Measurements from ENCODE around the gene MXI1. TPM values are rescaled to one million over a fixed set of nuclear protein-coding genes. Genes with fewer than 3 reads are reported as not detected.
"Not testable (repeated sequence)": the region's sequence is repeated elsewhere in the genome, so short reads cannot be mapped to it uniquely, and the experiment has no call there.

Gene MXI1
- total RNA-seq, 5 donors from 2014 or later (not counting 1 experiment from before 2014, with no cell fraction given), result 40.2 to 54.1 (median 44.4) TPM

DNA sequence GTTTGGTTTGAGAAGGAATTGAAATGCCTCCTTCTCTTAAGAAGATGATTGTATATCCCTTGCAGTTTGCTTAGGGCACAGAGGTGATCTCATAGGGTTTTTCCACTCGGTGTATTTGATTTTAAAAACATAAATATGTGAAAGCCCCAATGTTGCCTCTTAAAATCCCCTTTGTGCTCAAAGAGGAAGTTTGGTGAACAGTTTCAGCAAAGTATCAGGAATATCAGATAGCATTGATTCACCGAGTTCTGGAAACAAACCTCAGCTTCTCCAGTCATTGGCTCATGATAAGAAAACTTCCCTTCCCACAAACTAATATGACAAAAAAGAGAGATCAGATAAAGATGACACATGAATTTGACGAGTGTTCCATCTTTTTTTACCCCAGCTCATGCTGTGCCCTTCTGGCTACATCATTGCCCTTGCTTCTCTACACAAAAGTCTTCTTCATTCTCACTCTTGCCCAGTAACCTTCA is 117.4 kb downstream of the MXI1 start:
- no peak for DNase-seq
- H3K36me3 ChIP-seq (ENCODE audit: control insufficient read depth in 2 of 2, extremely low read depth in 1 of 2, insufficient read depth in 1 of 2, low read length in 1 of 2), result no peaks in the 10 kb centered on the region
- H3K36me3 Mint-ChIP-seq, result peaks cover 8% of the 10 kb centered on the region
- no peak overlapping the region for H3K27ac Mint-ChIP-seq
- H3K27me3 Mint-ChIP-seq, result peaks cover 0 to 1% of the 10 kb centered on the region in 2 donors
- H3K4me1 ChIP-seq (ENCODE audit: control insufficient read depth in 1 of 2, extremely low read depth in 1 of 2, insufficient read depth in 2 of 2, low read length in 2 of 2), result no peaks in the 10 kb centered on the region
- ChIA-PET POLR2A (interaction anchor here in 1 of 2 donors (0.6 kb wide), 1 partner anchor 194 kb away, joined by 3 read pairs; no protein-coding TSS in a partner anchor), CTCF (no interaction called here)
- H3K9me3 Mint-ChIP-seq, result peaks cover 4 to 18% (median 6%) of the 10 kb centered on the region in 3 donors
- H3K4me3 ChIP-seq (ENCODE audit: control insufficient read depth in 1 of 2, extremely low read depth in 1 of 2, low read length in 1 of 2), result no peak overlapping the region
- no peak for ATAC-seq (replicated peaks in 1 of 4)
- H3K27me3 ChIP-seq (replicated peaks in 1 of 2; ENCODE audit: control insufficient read depth in 2 of 2, extremely low read depth in 1 of 2, insufficient read depth in 2 of 2, low read length in 1 of 2), result peaks cover 0 to 3% of the 10 kb centered on the region in 2 experiments
- no peak overlapping the region for H3K4me3 Mint-ChIP-seq
- no peaks in the 10 kb centered on the region for H3K9me3 ChIP-seq
- no peak overlapping the region for H3K27ac ChIP-seq (ENCODE audit: low read length)
- H3K4me1 Mint-ChIP-seq, result peaks cover 0 to 8% (median 3%) of the 10 kb centered on the region in 3 donors
- WGBS (ENCODE audit: insufficient coverage), result 60% methylated on average over 1 of the region's 3 CpGs

DNA sequence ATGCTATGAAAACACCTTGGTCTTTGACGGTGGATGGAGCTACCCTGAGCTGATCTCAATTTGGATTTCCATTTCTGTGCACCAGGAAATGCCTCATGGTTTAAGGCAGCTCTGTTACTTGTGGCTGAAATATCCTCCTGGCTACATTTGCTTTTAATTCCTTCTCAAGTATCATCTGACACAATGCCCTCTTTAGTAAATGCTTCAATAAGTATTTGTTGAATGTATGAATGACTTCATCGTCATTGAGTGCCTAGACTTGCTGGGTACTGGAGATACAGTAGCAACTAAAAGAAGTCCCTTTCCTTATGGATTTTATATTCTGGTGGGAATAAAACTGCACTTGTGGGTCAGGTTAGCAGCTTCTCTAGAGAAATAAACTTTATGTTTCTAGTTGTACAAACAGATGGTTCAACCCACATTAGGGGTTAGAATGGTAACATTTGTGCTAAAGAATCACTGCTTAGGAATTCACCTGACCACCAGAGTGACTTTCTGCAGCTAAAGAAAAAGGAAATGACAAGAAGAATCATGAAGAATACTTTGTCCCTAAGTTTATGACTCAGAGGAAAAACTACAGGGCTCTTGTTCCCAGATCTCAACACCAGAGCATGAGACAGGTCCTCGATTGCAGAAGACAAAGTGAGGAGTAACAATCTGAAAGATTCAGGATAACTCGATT is 119.1 kb downstream of the MXI1 start:
- Mint-ChIP-seq H3K36me3 (peaks cover 12% of the 10 kb centered on the region), H3K9me3 (peaks cover 6 to 21% (median 10%) of the 10 kb centered on the region in 3 donors), H3K27me3 (peaks cover 0 to 1% of the 10 kb centered on the region in 2 donors), H3K27ac (no peak overlapping the region), H3K4me3 (no peak overlapping the region), H3K4me1 (peaks cover 0 to 8% (median 3%) of the 10 kb centered on the region in 3 donors)
- WGBS (ENCODE audit: insufficient coverage), result 50% methylated on average over 2 of the region's 4 CpGs
- Histone ChIP-seq H3K4me1 (ENCODE audit: control insufficient read depth in 1 of 2, extremely low read depth in 1 of 2, insufficient read depth in 2 of 2, low read length in 2 of 2) (no peaks in the 10 kb centered on the region), H3K36me3 (ENCODE audit: control insufficient read depth in 2 of 2, extremely low read depth in 1 of 2, insufficient read depth in 1 of 2, low read length in 1 of 2) (no peaks in the 10 kb centered on the region), H3K27ac (ENCODE audit: low read length) (no peak overlapping the region), H3K27me3 (replicated peaks in 1 of 2; ENCODE audit: control insufficient read depth in 2 of 2, extremely low read depth in 1 of 2, insufficient read depth in 2 of 2, low read length in 1 of 2) (peaks cover 0 to 3% of the 10 kb centered on the region in 2 experiments), H3K4me3 (ENCODE audit: control insufficient read depth in 1 of 2, extremely low read depth in 1 of 2, low read length in 1 of 2) (no peak overlapping the region), H3K9me3 (no peaks in the 10 kb centered on the region)
- no peak for DNase-seq
- ChIA-PET POLR2A (interaction anchor here in 1 of 2 donors (0.7 kb wide), 1 partner anchor 28 kb away, joined by 3 read pairs; no protein-coding TSS in a partner anchor), CTCF (no interaction called here)
- no peak for ATAC-seq (replicated peaks in 1 of 4)

DNA sequence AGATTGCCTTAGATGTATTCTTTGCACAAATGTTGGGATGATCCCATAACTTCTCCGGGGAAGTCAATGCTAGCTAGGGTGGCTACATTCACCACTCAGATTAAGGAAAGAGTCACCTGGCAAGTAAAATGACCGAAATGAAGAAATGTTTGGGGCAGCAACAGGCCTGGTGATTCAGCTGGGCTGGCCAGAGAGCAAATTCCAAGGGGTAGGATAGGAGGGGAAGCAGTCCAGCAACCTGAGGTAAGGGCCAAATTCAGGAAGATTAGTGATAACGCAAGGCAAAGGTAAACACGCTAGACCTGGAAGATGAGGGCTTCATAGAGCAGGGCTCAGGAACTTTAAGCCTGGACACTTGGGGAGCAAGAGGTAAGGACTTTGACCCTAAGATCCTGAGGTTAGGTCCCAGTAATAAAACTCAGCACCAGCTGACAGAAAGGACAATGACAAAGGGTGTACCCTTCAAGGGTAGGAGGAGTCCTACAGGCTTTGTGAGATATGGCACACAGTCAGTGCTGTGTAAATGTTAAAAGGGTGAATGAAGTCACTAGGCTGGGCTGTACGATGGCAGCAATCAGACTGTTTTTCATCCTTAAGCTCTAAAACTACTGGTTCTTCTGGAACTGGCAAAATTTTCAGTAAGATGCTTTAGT is 120.0 kb downstream of the MXI1 start:
- no peak overlapping the region for H3K4me3 Mint-ChIP-seq
- Histone ChIP-seq H3K36me3 (ENCODE audit: control insufficient read depth in 2 of 2, extremely low read depth in 1 of 2, insufficient read depth in 1 of 2, low read length in 1 of 2) (no peaks in the 10 kb centered on the region), H3K27ac (ENCODE audit: low read length) (no peak overlapping the region), H3K27me3 (replicated peaks in 1 of 2; ENCODE audit: control insufficient read depth in 2 of 2, extremely low read depth in 1 of 2, insufficient read depth in 2 of 2, low read length in 1 of 2) (peaks cover 0 to 3% of the 10 kb centered on the region in 2 experiments), H3K4me3 (ENCODE audit: control insufficient read depth in 1 of 2, extremely low read depth in 1 of 2, low read length in 1 of 2) (no peak overlapping the region), H3K4me1 (ENCODE audit: control insufficient read depth in 1 of 2, extremely low read depth in 1 of 2, insufficient read depth in 2 of 2, low read length in 2 of 2) (no peaks in the 10 kb centered on the region), H3K9me3 (no peaks in the 10 kb centered on the region)
- H3K27ac Mint-ChIP-seq, result no peak overlapping the region
- peaks cover 4 to 17% (median 6%) of the 10 kb centered on the region in 3 donors for H3K9me3 Mint-ChIP-seq
- peaks cover 8% of the 10 kb centered on the region for H3K36me3 Mint-ChIP-seq
- 91% methylated on average over 4 of the region's 5 CpGs for WGBS (ENCODE audit: insufficient coverage)
- H3K27me3 Mint-ChIP-seq, result peaks cover 0 to 1% of the 10 kb centered on the region in 2 donors
- CTCF ChIA-PET, result no interaction called here
- DNase-seq (no peak), ATAC-seq (replicated peaks in 1 of 4) (no peak)
- peaks cover 0 to 8% (median 3%) of the 10 kb centered on the region in 3 donors for H3K4me1 Mint-ChIP-seq
- POLR2A ChIA-PET, result interaction anchor here in 1 of 2 donors (0.7 kb wide), 1 partner anchor 27 kb away, joined by 3 read pairs; no protein-coding TSS in a partner anchor

DNA sequence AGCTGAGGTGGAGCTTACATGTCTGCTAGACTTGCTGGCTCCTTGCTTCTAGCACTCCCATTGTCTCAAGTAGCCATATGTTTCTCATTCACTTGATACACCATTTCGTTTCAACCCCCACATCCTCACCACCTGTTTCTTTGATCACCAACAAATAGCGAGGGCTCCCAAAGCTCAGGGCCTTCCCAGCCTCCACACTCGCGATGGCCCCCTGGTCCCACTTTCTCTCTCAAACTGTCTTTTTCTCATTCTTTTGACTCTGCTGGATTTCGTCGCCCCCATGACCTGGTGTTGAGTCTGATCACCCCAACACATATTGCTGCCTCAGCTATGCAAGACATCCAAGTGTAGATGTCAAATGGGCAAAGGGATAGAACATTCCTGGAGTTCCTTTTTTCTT is 123.3 kb downstream of the MXI1 start:
- H3K4me1 ChIP-seq (ENCODE audit: control insufficient read depth in 1 of 2, extremely low read depth in 1 of 2, insufficient read depth in 2 of 2, low read length in 2 of 2), result peaks cover 0 to under 1% of the 10 kb centered on the region in 2 experiments
- no peak for DNase-seq
- Mint-ChIP-seq H3K27ac (no peak overlapping the region), H3K9me3 (peaks cover 0 to 15% (median 6%) of the 10 kb centered on the region in 3 donors), H3K36me3 (peaks cover 8% of the 10 kb centered on the region), H3K27me3 (peaks cover 0 to 1% of the 10 kb centered on the region in 2 donors), H3K4me3 (peak overlapping the region in 1 of 3 donors; percentile 18), H3K4me1 (peaks cover 5 to 9% (median 7%) of the 10 kb centered on the region in 3 donors)
- no peaks in the 10 kb centered on the region for H3K9me3 ChIP-seq
- POLR2A ChIA-PET, result no interaction called here
- H3K36me3 ChIP-seq (ENCODE audit: control insufficient read depth in 2 of 2, extremely low read depth in 1 of 2, insufficient read depth in 1 of 2, low read length in 1 of 2), result no peaks in the 10 kb centered on the region
- no peaks in the 10 kb centered on the region for H3K27me3 ChIP-seq (replicated peaks in 1 of 2; ENCODE audit: control insufficient read depth in 2 of 2, extremely low read depth in 1 of 2, insufficient read depth in 2 of 2, low read length in 1 of 2)
- CTCF ChIA-PET, result no interaction called here
- no peak for ATAC-seq (replicated peaks in 1 of 4)
- H3K4me3 ChIP-seq (ENCODE audit: control insufficient read depth in 1 of 2, extremely low read depth in 1 of 2, low read length in 1 of 2), result no peak overlapping the region
- H3K27ac ChIP-seq (ENCODE audit: low read length), result no peak overlapping the region
- WGBS (ENCODE audit: insufficient coverage), result 85% methylated on average over 4 of the region's 6 CpGs

DNA sequence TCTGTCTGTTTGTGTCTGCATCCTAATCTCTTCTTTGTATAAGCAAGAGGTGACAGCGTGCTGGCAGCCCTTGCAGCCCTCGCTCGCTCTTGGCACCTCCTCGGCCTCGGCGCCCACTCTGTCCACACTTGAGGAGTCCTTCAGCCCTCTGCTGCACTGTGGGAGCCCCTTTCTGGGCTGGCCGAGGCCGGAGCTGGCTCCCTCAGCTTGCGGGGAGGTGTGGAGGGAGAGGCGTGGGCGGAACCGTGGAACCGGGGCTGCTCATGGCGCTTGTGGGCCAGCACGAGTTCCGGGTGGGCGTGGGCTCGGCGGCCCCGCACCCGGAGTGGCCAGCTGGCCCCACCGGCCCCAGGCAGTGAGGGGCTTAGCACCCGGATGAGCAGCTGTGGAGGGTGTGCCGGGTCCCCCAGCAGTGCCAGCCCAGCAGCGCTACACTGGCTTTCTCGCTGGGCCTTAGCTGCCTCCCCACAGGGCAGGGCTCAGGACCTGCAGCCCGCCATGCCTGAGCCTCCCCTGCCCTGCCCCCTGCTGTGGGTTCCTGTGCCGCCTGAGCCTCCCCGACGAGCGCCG is 123.9 kb downstream of the MXI1 start:
- 96% methylated on average over 25 of the region's 32 CpGs for WGBS (ENCODE audit: insufficient coverage)
- H3K36me3 Mint-ChIP-seq; H3K4me3 ChIP-seq (ENCODE audit: control insufficient read depth in 1 of 2, extremely low read depth in 1 of 2, low read length in 1 of 2); H3K27ac Mint-ChIP-seq; H3K4me1 ChIP-seq (ENCODE audit: control insufficient read depth in 1 of 2, extremely low read depth in 1 of 2, insufficient read depth in 2 of 2, low read length in 2 of 2); DNase-seq; H3K27me3 Mint-ChIP-seq; H3K4me3 Mint-ChIP-seq; CTCF ChIA-PET; H3K27ac ChIP-seq (ENCODE audit: low read length); ATAC-seq (replicated peaks in 1 of 4); H3K36me3 ChIP-seq (ENCODE audit: control insufficient read depth in 2 of 2, extremely low read depth in 1 of 2, insufficient read depth in 1 of 2, low read length in 1 of 2); H3K9me3 ChIP-seq; H3K27me3 ChIP-seq (replicated peaks in 1 of 2; ENCODE audit: control insufficient read depth in 2 of 2, extremely low read depth in 1 of 2, insufficient read depth in 2 of 2, low read length in 1 of 2): not testable (repeated sequence)
- Mint-ChIP-seq H3K9me3 (peaks cover 0 to 15% (median 6%) of the 10 kb centered on the region in 3 donors), H3K4me1 (peaks cover 5 to 12% (median 11%) of the 10 kb centered on the region in 3 donors)
- POLR2A ChIA-PET, result interaction anchor here in 1 of 2 donors (0.5 kb wide), 1 partner anchor 12 kb away, joined by 4 read pairs; no protein-coding TSS in a partner anchor

DNA sequence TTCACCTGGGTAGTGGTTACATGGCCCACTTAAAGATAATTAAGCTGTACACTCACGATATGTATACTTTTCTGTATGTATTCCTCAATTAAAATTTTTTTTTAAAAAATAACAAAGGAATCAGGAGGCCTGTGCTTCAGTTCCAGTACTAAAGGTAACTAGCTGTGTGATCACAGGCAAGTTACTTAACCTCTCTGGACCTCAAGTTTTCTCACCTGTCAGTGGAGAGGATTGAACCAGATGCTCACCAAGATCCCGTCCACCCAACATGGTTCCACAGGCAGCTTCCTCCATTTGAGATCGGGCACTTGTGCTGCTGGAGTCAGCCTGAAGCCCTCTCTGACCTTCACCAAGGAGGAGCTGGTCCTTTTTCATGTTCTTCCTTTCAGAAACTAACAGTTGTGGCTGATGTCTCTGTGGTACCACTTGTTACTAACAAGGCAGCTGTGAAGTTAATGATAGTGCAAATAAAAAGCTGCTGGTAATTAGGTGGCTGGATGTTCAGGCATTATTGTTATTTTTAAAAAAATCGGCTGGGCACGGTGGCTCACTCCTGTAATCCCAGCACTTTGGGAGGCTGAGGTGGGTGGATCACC is 126.8 kb downstream of the MXI1 start:
- no peak overlapping the region for H3K4me3 ChIP-seq (ENCODE audit: control insufficient read depth in 1 of 2, extremely low read depth in 1 of 2, low read length in 1 of 2)
- ChIA-PET CTCF (interaction anchor here (0.6 to 1.4 kb wide), 4 partner anchors 27 to 213 kb away, joined by 4 to 6 read pairs (median 4); no protein-coding TSS in a partner anchor), POLR2A (no interaction called here)
- H3K4me1 ChIP-seq (ENCODE audit: control insufficient read depth in 1 of 2, extremely low read depth in 1 of 2, insufficient read depth in 2 of 2, low read length in 2 of 2), result peaks cover 0 to 5% of the 10 kb centered on the region in 2 experiments
- Mint-ChIP-seq H3K27ac (no peak overlapping the region), H3K4me3 (no peak overlapping the region), H3K27me3 (no peaks in the 10 kb centered on the region), H3K36me3 (peaks cover 4% of the 10 kb centered on the region), H3K9me3 (peaks cover 0 to 15% (median 6%) of the 10 kb centered on the region in 3 donors), H3K4me1 (peaks cover 5 to 12% (median 11%) of the 10 kb centered on the region in 3 donors)
- H3K27me3 ChIP-seq (replicated peaks in 1 of 2; ENCODE audit: control insufficient read depth in 2 of 2, extremely low read depth in 1 of 2, insufficient read depth in 2 of 2, low read length in 1 of 2), result no peaks in the 10 kb centered on the region
- no peaks in the 10 kb centered on the region for H3K9me3 ChIP-seq
- no peak overlapping the region for H3K27ac ChIP-seq (ENCODE audit: low read length)
- H3K36me3 ChIP-seq (ENCODE audit: control insufficient read depth in 2 of 2, extremely low read depth in 1 of 2, insufficient read depth in 1 of 2, low read length in 1 of 2), result no peaks in the 10 kb centered on the region
- no peak for ATAC-seq (replicated peaks in 1 of 4)
- no peak for DNase-seq
- no CpG with 5 or more reads among the region's 5 CpGs for WGBS (ENCODE audit: insufficient coverage)
